HepG2 (cell line): ENCODE data around the gene ANTXR1. TPM values are rescaled to one million over a fixed set of nuclear protein-coding genes. Genes with fewer than 3 reads are reported as not detected.

Experiments
- ATAC-seq: fragments of 200-7000 bp; cut with Tn5 transposase; 3 replicates; pipeline ENCODE4 v1.9.1; 2020; ENCODE audit warnings: mild to moderate bottlenecking, moderate library complexity
- BruUV-seq: library from RNA; stranded (reverse); fragments of 400-500 nt; replicated peaks from 2 replicates; lab custom pipeline; 2021; lab: Mats Ljungman, UMichigan
- CTCF ChIA-PET: fragments of 300-600 bp; formaldehyde crosslinking; extraction: SDS; loops from one replicate; lab custom pipeline; 2021; ENCODE audit warnings: low total read pairs, inconsistent platforms, low intra/inter-chr PET ratio; lab: Yijun Ruan, JAX
- POLR2A ChIA-PET: fragments of 350-600 bp; sonication (Branson Sonifier 250); formaldehyde crosslinking; loops from one replicate; lab custom pipeline; 2020; ENCODE audit warnings: antibody characterized with exemption, inconsistent platforms; lab: Yijun Ruan, JAX
- DNase-seq: peaks from one replicate; pipeline ENCODE4 v3.0.0-alpha.2; 2015; ENCODE audit warnings: low spot score
- FAIRE-seq: peaks from 3 replicates; lab custom pipeline; 2011; peaks lifted over from hg19 to GRCh38; lab: Jason Lieb, UNC
- H2AFZ ChIP-seq: one replicate; pipeline ENCODE4 v1.6.1; 2011; ENCODE audit warnings: low read length, inconsistent platforms
- H3K27ac ChIP-seq: fragments of 300-600 bp; 3 replicates; pipeline ENCODE4 v1.8.0; 2011; ENCODE audit warnings: mixed run types, mild to moderate bottlenecking, mixed read lengths, low read length, inconsistent platforms; ENCODE audit not compliant: insufficient read depth; ENCODE audit errors: extremely low read length
- H3K27me3 ChIP-seq, 2 experiments: fragments of 200-600 bp in 1 of 2; 2 replicates in 1 of 2; 3 replicates in 1 of 2; pipeline versions ENCODE4 v1.6.0 to v1.8.0; 2011; ENCODE audit warnings: low read length in 2 of 2, mild to moderate bottlenecking in 2 of 2, moderate library complexity in 2 of 2, inconsistent platforms in 1 of 2; ENCODE audit not compliant: insufficient read depth in 2 of 2, control insufficient read depth in 1 of 2
- H3K36me3 ChIP-seq, 2 experiments: fragments of 200-600 bp in 1 of 2; replicated peaks in 1 of 2; 2 replicates in 1 of 2; 3 replicates in 1 of 2; pipeline versions ENCODE4 v1.5.1 to v1.8.0; 2011; ENCODE audit warnings: low read length in 2 of 2, inconsistent platforms in 1 of 2; ENCODE audit not compliant: insufficient read depth in 2 of 2, control insufficient read depth in 1 of 2
- H3K4me1 ChIP-seq: 2 replicates; pipeline ENCODE4 v1.5.1; 2012; ENCODE audit warnings: low read length, inconsistent platforms; ENCODE audit not compliant: insufficient read depth
- H3K4me2 ChIP-seq: 2 replicates; pipeline ENCODE4 v1.6.0; 2011; ENCODE audit warnings: low read depth, low read length, inconsistent platforms
- H3K4me3 ChIP-seq, 3 experiments: fragments of 200-600 bp in 1 of 3; sonication (generic), shearing (Covaris generic) in 1 of 3; replicated peaks in 1 of 3; 2 replicates each; pipeline ENCODE4 v1.5.1; 2011 to 2016; ENCODE audit warnings: low read length in 3 of 3, inconsistent platforms in 2 of 3, low read depth in 2 of 3, mild to moderate bottlenecking in 2 of 3, control low read depth in 1 of 3, mixed read lengths in 1 of 3; ENCODE audit not compliant: insufficient read depth in 1 of 3
- H3K79me2 ChIP-seq: one replicate; pipeline ENCODE4 v1.6.1; 2011; ENCODE audit warnings: low read length, inconsistent platforms; ENCODE audit not compliant: insufficient read depth
- H3K9ac ChIP-seq: 2 replicates; pipeline ENCODE4 v1.6.0; 2011; ENCODE audit warnings: mild to moderate bottlenecking, low read depth, low read length, inconsistent platforms; ENCODE audit not compliant: insufficient read depth
- H3K9me3 ChIP-seq: 2 replicates; pipeline ENCODE4 v1.5.1; 2012; ENCODE audit warnings: mild to moderate bottlenecking, low read length
- H4K20me1 ChIP-seq: 2 replicates; pipeline ENCODE4 v1.6.0; 2011; ENCODE audit warnings: inconsistent platforms, mild to moderate bottlenecking, low read length, moderate library complexity; ENCODE audit not compliant: insufficient read depth
- SMAD9 ChIP-seq: sonication (generic); formaldehyde crosslinking; IDR thresholded peaks from 2 replicates; pipeline ENCODE4 v1.5.1; 2020; ENCODE audit warnings: mild to moderate bottlenecking, missing genetic modification reagents
- TFE3 ChIP-seq: IDR thresholded peaks from 2 replicates; pipeline ENCODE4 v1.6.1; 2016
- ZNF280D ChIP-seq: sonication (generic); formaldehyde crosslinking; IDR thresholded peaks from 2 replicates; pipeline ENCODE4 v1.5.1; 2020; ENCODE audit warnings: mild to moderate bottlenecking, missing genetic modification reagents
- WGBS: methylation state at CpG from one replicate; pipeline ENCODE4 v1.1.6; 2017; ENCODE audit warnings: low lambda C conversion rate; 5-methylcytosine and 5-hydroxymethylcytosine counted together
- in situ Hi-C: cut with HindIII; loops from 2 replicates; pipeline ENCODE4 v1.10.0; 2017; ENCODE audit warnings: low pct_unique_long_range_greater_than_20kb; ENCODE audit not compliant: extremely low pct_ligation_motif_present
- intact Hi-C: fragments of 100-400 bp; cut with micrococcal nuclease; formaldehyde crosslinking; loops from one replicate; pipeline ENCODE4 v1.10.0; 2022; ENCODE audit not compliant: unreplicated experiment
- polyA plus RNA-seq, 8 experiments: library from polyadenylated mRNA; depleted of rRNA in 3 of 8; stranded (reverse) in 7 of 8; unstranded in 1 of 8; fragments of >200 nt; fragmentation: Illumina TruSeq in 4 of 8; extraction: Trizol in 4 of 8; gene quantifications; 2 replicates each; pipeline versions ENCODE4 v1.2.1 to v1.2.3, GENCODE V29; 2011 to 2016; ENCODE audit warnings: low read depth in 4 of 8, missing spikeins in 1 of 8, mixed read lengths in 1 of 8; ENCODE audit not compliant: insufficient read depth in 1 of 8
- total RNA-seq, 5 experiments: library from RNA; depleted of rRNA; stranded (reverse); fragments of >200 nt; fragmentation: Illumina TruSeq; extraction: Trizol; gene quantifications; 2 replicates each; pipeline ENCODE4 v1.2.3, GENCODE V29; 2016; ENCODE audit warnings: low read depth in 1 of 5
- TF ChIP-seq, protein P1 (sequence below): sonication (generic); formaldehyde crosslinking; IDR thresholded peaks from 2 replicates; pipeline ENCODE4 v1.5.0; 2020; ENCODE audit warnings: missing genetic modification reagents

Gene ANTXR1
- total and polyA plus RNA-seq, 2 of the 13 experiments (the other 11 are each of a cell fraction or from before 2014, with no cell fraction given) = 4.5 to 12.7 TPM

- FAIRE-seq (no peak), ATAC-seq (no peak), DNase-seq (no peak)
- CTCF ChIA-PET = no interaction called here
- no peaks in the 10 kb centered on the region for H3K79me2 ChIP-seq
- H3K9ac ChIP-seq = no peak overlapping the region
- BruUV-seq = no TSS peak
- H4K20me1 ChIP-seq = no peaks in the 10 kb centered on the region
- no peaks in the 10 kb centered on the region for H3K27me3 ChIP-seq
- no peak overlapping the region for H3K4me3 ChIP-seq
- H3K4me1 ChIP-seq = no peaks in the 10 kb centered on the region
- H3K4me2 ChIP-seq = no peak overlapping the region
- no peak overlapping the region for H3K27ac ChIP-seq
- H3K9me3 ChIP-seq = no peaks in the 10 kb centered on the region
- POLR2A ChIA-PET = no interaction called here
- in situ Hi-C loops = no loop called here
- 69% methylated on average over 4 of the region's 4 CpGs for WGBS
- intact Hi-C loops = no loop called here
- H2AFZ ChIP-seq = no peak overlapping the region
- TF ChIP-seq ZNF280D (CRISPR knock-in tag) (no peak), TFE3 (CRISPR knock-in tag) (no peak), SMAD9 (no peak)
- TF ChIP-seq, protein P1, sequence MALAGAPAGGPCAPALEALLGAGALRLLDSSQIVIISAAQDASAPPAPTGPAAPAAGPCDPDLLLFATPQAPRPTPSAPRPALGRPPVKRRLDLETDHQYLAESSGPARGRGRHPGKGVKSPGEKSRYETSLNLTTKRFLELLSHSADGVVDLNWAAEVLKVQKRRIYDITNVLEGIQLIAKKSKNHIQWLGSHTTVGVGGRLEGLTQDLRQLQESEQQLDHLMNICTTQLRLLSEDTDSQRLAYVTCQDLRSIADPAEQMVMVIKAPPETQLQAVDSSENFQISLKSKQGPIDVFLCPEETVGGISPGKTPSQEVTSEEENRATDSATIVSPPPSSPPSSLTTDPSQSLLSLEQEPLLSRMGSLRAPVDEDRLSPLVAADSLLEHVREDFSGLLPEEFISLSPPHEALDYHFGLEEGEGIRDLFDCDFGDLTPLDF (CRISPR knock-in tag) = no peak
- TF ChIP-seq, all 625 proteins: peak for 0
- no peaks in the 10 kb centered on the region for H3K36me3 ChIP-seq
These were observed 109.3 kb downstream of the ANTXR1 start for GRCh38 chr2:69122271-69122670.
